Right lobe of liver (tissue), 6 donors: ENCODE measurements around the gene NCK2. TPM values are rescaled to one million over a fixed set of nuclear protein-coding genes. Genes with fewer than 3 reads are reported as not detected.

Experiments used
- ATAC-seq, 4 donors: fragments of 200-7000 bp; cut with Tn5 transposase; one replicate each; pipeline ENCODE4 v1.9.1; 2020; ENCODE audit warnings: mild to moderate bottlenecking in 4 of 4, moderate library complexity in 4 of 4
- DNase-seq, 3 donors: peaks; one replicate each; pipeline ENCODE4 v3.0.0-alpha.2; 2020
- H3K27ac ChIP-seq, 3 donors: fragments of 200-600 bp; one replicate each; pipeline ENCODE4 v1.8.0; 2022
- H3K27me3 ChIP-seq, 2 donors: fragments of 200-600 bp; one replicate each; pipeline ENCODE4 v1.8.0; 2022
- H3K36me3 ChIP-seq, 4 donors: fragments of 200-600 bp; sonication (generic) in 1 of 4; one replicate each; pipeline versions ENCODE4 v1.5.1 to v1.8.0; 2017 to 2022; ENCODE audit warnings: control low read depth in 1 of 4
- H3K4me1 ChIP-seq, 4 donors: fragments of 200-600 bp; sonication (generic) in 1 of 4; one replicate each; pipeline versions ENCODE4 v1.5.1 to v1.8.0; 2017 to 2022; ENCODE audit warnings: control low read depth in 1 of 4
- H3K4me3 ChIP-seq, 3 donors: fragments of 200-600 bp; one replicate each; pipeline ENCODE4 v1.8.0; 2022
- H3K9me3 ChIP-seq, 4 donors: fragments of 200-600 bp; sonication (generic) in 1 of 4; one replicate each; pipeline versions ENCODE4 v1.5.1 to v1.8.0; 2017 to 2022; ENCODE audit warnings: control low read depth in 1 of 4
- CTCF ChIP-seq, 4 donors: fragments of 200-600 bp in 3 of 4; fragments of 450-650 bp in 1 of 4; IDR thresholded peaks; one replicate each; pipeline versions ENCODE4 v1.5.1 to v1.8.0; 2016 to 2022; ENCODE audit warnings: antibody characterized with exemption in 4 of 4, mild to moderate bottlenecking in 2 of 4
- POLR2A ChIP-seq: fragments of 450-650 bp; IDR thresholded peaks from one replicate; pipeline ENCODE4 v1.6.1; 2017; ENCODE audit warnings: antibody characterized with exemption, mild to moderate bottlenecking
- WGBS: methylation state at CpG from one replicate; pipeline ENCODE4 v1.1.6; 2018; ENCODE audit warnings: low coverage, low lambda C conversion rate; ENCODE audit not compliant: insufficient coverage; ENCODE audit errors: missing lambda C conversion rate; 5-methylcytosine and 5-hydroxymethylcytosine counted together
- intact Hi-C, 2 donors: fragments of 100-400 bp; cut with DNase I; formaldehyde crosslinking; loops; one replicate each; pipeline versions ENCODE4 v1.11.2 to v1.14.1; 2022
- long read RNA-seq: library from polyadenylated mRNA; unstranded; transcript quantifications from one replicate; pipeline ENCODE4 v2.0.0, GENCODE V29; 2019
- total RNA-seq, 6 experiments: library from RNA; depleted of rRNA in 2 of 6; stranded (reverse); fragments of >200 nt in 2 of 6; fragmentation: NEBNext Ultra II Directional in 3 of 6; extraction: Animal tissue kit (Norgen Biotek cat#: 25700) in 3 of 6; gene quantifications; one replicate each; pipeline versions ENCODE4 v1.1.0 to v1.2.4, GENCODE V29; 2016 to 2023
- donor health status: DM: no; HTN: yes; CAD: no.
- donor health status: DM: no; HTN: no; CAD: no.
- donor health status: DM: no; HTN: no; CAD: no.
- donor health status: DM: no; HTN: yes; CAD: no.
- donor health status: DM: no; HTN: yes; CAD: no.

NCK2 gene
- total RNA-seq: 10 to 100 TPM in 1 of 6 experiments, 1 to 10 TPM in 5; 4.8 to 11.7 (median 7.1) TPM
- long read RNA-seq, partial matches to known transcripts: 1 of 1 reads
- long read RNA-seq, other reads (novel, unspliced or antisense): 0 of 1 reads

DNA sequence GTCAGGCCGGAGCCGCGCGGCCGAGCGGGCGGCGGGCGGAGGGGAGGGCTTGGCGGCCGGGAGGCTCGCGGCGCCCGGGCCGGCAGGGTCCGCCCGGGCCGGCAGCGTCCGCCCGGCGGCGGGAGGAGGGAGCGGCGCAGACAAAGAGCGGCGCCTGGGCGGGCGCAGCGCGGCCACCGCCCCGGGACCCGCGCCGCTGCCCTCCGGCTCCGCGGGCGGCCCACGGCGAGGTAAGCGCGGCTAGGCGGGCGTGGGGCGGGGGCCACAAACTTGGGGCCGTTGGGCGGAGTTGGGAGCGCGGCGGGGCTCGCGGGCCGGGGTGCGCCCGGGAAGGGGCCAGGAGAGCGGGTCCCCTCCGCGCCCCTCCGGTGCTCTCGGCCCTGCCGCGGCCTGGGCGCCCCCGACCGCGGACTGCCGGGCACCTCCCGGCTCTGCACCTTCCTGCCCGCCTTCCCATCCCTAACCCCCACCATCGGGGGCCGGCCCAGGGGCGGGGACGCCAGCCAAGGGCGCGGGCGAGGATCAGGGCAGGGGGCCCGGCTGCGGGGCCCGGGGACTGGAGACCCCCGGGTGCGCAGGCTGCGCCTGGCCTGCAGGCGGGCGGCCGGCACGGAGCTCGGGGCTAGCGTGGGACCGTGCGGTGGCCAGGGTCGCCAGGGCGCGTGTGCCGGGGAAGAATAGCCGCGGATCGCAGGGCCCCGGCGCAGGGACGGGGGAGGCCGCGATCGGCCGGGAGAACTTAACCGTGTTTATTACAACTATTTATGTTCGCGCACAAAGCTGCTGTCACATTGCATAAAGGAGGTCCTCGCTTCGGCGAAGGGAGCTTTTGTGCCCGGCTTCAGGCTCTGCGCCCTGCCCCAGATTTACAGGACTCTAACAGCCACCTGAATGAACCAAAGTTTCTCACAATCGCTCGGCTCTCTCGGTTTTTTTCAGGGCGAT, at the start of gene NCK2:
Gene NCK2, plus strand, starts transcription at position 4 of the 945 bp plus-strand sequence. CDS start 110,152 bp downstream, outside the sequence.
- TF ChIP-seq CTCF (IDR thresholded peaks at IDR 0.05) (peak in 1 of 4 donors; percentile 3), POLR2A (peak; percentile 9)
- Histone ChIP-seq H3K27ac (peak within 1 kb of the TSS; percentile 73 to 89 (median 76)), H3K36me3 (no peaks in the 10 kb centered on the region), H3K27me3 (no peaks in the 10 kb centered on the region), H3K4me3 (peak within 1 kb of the TSS; percentile 69 to 81 (median 72)), H3K9me3 (no peaks in the 10 kb centered on the region), H3K4me1 (peaks cover 0 to 9% (median 0%) of the 10 kb centered on the region in 4 donors)
- under 1% methylated on average over 20 of the region's 119 CpGs for WGBS
- DNase-seq: peak in 2 of 3 donors; percentile 45 to 52
- intact Hi-C loops: no loop called here
- peak; percentile 28 to 52 (median 36) for ATAC-seq

DNA sequence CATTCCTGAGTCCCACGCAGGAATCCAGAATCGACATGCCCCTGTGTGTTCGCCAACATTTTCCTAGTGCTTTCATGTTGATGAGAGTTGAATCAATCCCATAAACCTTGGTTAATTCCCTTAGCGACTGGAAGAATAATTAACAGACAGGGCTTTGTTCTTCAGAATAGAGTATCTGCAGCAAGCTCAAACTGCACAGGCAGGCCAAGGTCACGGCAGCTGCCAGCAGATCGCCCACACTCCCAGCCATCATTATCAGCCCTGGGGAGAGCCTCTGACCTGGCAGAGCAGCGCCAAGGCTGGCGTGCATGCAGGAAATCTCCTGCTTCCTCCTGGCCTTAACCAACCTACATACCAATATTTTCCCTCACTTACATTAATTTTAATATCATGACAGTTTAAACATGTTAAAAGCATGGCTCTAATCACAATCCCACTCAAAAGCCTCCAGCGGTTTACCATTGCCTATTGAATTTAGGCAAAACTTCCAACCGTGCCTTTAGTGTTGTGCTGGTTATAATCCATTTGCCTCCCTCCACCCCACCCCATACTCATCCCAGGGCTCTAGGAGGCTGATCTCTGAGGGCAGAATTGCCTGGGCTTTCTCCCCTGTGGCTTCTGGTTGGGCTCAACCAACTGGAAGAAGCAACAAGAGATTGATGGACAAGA, 46.8 kb upstream of the NCK2 start:
- H3K9me3 ChIP-seq: no peaks in the 10 kb centered on the region
- H3K27ac ChIP-seq: no peak overlapping the region
- no peaks in the 10 kb centered on the region for H3K36me3 ChIP-seq
- H3K4me3 ChIP-seq: no peak overlapping the region
- no peaks in the 10 kb centered on the region for H3K4me1 ChIP-seq
- intact Hi-C loops: no loop called here
- H3K27me3 ChIP-seq: peaks cover 0 to 4% of the 10 kb centered on the region in 2 donors
- DNase-seq: no peak
- peak in 3 of 4 donors; percentile 37 to 65 (median 41) for ATAC-seq
- no peak for TF ChIP-seq POLR2A
- no peak for TF ChIP-seq CTCF (IDR thresholded peaks at IDR 0.05)
- WGBS: 58% methylated on average over 7 of the region's 10 CpGs

- WGBS: 13% methylated on average over 1 of the region's 2 CpGs
- Histone ChIP-seq H3K4me3 (no peak overlapping the region), H3K9me3 (no peaks in the 10 kb centered on the region), H3K4me1 (no peaks in the 10 kb centered on the region), H3K27ac (no peak overlapping the region), H3K27me3 (peaks cover 0 to 4% of the 10 kb centered on the region in 2 donors), H3K36me3 (no peaks in the 10 kb centered on the region)
- intact Hi-C loops: no loop called here
- ATAC-seq (no peak), DNase-seq (no peak)
- TF ChIP-seq CTCF (IDR thresholded peaks at IDR 0.05) (no peak), POLR2A (no peak)
These were observed 45.9 kb upstream of the NCK2 start for GRCh38 chr2:105698820-105699219.

GRCh38 chr2:105701042-105701441, 43.7 kb upstream of the NCK2 start:
- ATAC-seq: no peak
- no peaks in the 10 kb centered on the region for H3K9me3 ChIP-seq
- no peaks in the 10 kb centered on the region for H3K4me1 ChIP-seq
- H3K4me3 ChIP-seq: no peak overlapping the region
- DNase-seq: no peak
- TF ChIP-seq POLR2A (no peak), CTCF (IDR thresholded peaks at IDR 0.05) (no peak)
- intact Hi-C loops: no loop called here
- no peak overlapping the region for H3K27ac ChIP-seq
- WGBS: 59% methylated on average over 3 of the region's 3 CpGs
- peaks cover 0 to 4% of the 10 kb centered on the region in 2 donors for H3K27me3 ChIP-seq
- no peaks in the 10 kb centered on the region for H3K36me3 ChIP-seq
